ENCODE measurements around the gene ABLIM1.

DNA sequence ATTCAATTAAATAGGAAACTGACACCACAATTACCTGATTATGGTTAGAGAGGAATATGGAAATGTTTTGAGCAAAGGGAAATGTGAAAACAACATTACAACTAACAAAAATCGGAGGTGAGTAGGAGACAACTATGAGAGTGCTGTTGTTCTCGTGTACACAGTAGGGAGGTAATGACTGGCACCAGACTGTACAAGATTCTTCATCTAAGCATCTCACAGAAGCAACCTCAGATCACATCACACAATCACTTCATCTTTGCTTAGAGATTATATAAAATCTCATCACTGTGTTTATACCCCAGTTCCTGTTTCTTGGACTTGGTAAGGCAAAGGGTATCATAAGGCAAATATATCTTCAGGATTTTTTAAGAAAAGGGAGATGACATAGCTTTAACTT, 14.9 kb downstream of the ABLIM1 start:
- TF ChIP-seq, protein P1, sequence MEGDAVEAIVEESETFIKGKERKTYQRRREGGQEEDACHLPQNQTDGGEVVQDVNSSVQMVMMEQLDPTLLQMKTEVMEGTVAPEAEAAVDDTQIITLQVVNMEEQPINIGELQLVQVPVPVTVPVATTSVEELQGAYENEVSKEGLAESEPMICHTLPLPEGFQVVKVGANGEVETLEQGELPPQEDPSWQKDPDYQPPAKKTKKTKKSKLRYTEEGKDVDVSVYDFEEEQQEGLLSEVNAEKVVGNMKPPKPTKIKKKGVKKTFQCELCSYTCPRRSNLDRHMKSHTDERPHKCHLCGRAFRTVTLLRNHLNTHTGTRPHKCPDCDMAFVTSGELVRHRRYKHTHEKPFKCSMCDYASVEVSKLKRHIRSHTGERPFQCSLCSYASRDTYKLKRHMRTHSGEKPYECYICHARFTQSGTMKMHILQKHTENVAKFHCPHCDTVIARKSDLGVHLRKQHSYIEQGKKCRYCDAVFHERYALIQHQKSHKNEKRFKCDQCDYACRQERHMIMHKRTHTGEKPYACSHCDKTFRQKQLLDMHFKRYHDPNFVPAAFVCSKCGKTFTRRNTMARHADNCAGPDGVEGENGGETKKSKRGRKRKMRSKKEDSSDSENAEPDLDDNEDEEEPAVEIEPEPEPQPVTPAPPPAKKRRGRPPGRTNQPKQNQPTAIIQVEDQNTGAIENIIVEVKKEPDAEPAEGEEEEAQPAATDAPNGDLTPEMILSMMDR (IDR thresholded peaks at IDR 0.05; ENCODE audit: low read depth, low read length) = no peak
- no peak for TF ChIP-seq EZH2phosphoT487 (IDR thresholded peaks at IDR 0.05; ENCODE audit: low read depth)
